H1 (cell line): ENCODE results near the gene C1orf210. TPM values are rescaled to one million over a fixed set of nuclear protein-coding genes. Genes with fewer than 3 reads are reported as not detected.

ENCODE experiments used
- CTCF ChIA-PET: fragments of 300-600 bp; sonication (Branson Sonifier 250); formaldehyde crosslinking; loops from one replicate; lab custom pipeline; 2021; ENCODE audit not compliant: partially characterized antibody; lab: Charles Lee
- POLR2A ChIA-PET: fragments of 300-600 bp; sonication (Branson Sonifier 250); formaldehyde crosslinking; loops from one replicate; lab custom pipeline; 2021; ENCODE audit warnings: inconsistent platforms; ENCODE audit not compliant: partially characterized antibody; lab: Charles Lee
- DNase-seq, 2 experiments: peaks; one replicate each; pipeline versions ENCODE4 v3.0.0 to v3.0.0-alpha.2; 2010 to 2022; ENCODE audit warnings: low spot score in 2 of 2, low read depth in 1 of 2, mixed read lengths in 1 of 2
- FAIRE-seq: peaks from 2 replicates; lab custom pipeline; 2011; peaks lifted over from hg19 to GRCh38; lab: Jason Lieb, UNC
- H2AFZ ChIP-seq: 2 replicates; pipeline ENCODE4 v1.8.1; 2012; ENCODE audit warnings: low read length, inconsistent platforms
- H2AK5ac ChIP-seq: 2 replicates; pipeline ENCODE4 v1.6.1; 2013; ENCODE audit warnings: low read depth, low read length
- H2BK120ac ChIP-seq: replicated peaks from 2 replicates; pipeline ENCODE3; 2013; ENCODE audit warnings: low read depth, low read length, inconsistent platforms
- H2BK12ac ChIP-seq: 2 replicates; pipeline ENCODE4 v1.6.1; 2013; ENCODE audit warnings: low read depth, low read length
- H2BK15ac ChIP-seq: 2 replicates; pipeline ENCODE4 v1.6.1; 2013; ENCODE audit warnings: low read length
- H2BK20ac ChIP-seq: 2 replicates; pipeline ENCODE4 v1.6.1; 2013; ENCODE audit warnings: low read length
- H2BK5ac ChIP-seq: 2 replicates; pipeline ENCODE4 v1.6.1; 2013; ENCODE audit warnings: low read depth, low read length
- H3K14ac ChIP-seq: 2 replicates; pipeline ENCODE4 v1.6.1; 2013; ENCODE audit warnings: inconsistent platforms; ENCODE audit not compliant: insufficient read length
- H3K18ac ChIP-seq: 2 replicates; pipeline ENCODE4 v1.6.1; 2013; ENCODE audit warnings: low read length; ENCODE audit errors: extremely low read depth
- H3K23ac ChIP-seq: 2 replicates; pipeline ENCODE4 v1.6.1; 2013; ENCODE audit warnings: inconsistent platforms; ENCODE audit not compliant: insufficient read length
- H3K23me2 ChIP-seq: 2 replicates; pipeline ENCODE4 v1.6.1; 2013; ENCODE audit warnings: low read depth, low read length
- H3K27ac ChIP-seq: 2 replicates; pipeline ENCODE4 v1.6.1; 2011; ENCODE audit warnings: low read depth, low read length, inconsistent platforms
- H3K27me3 ChIP-seq, 4 experiments: replicated peaks in 1 of 4; 1 replicate in 1 of 4; 2 replicates in 3 of 4; pipeline versions ENCODE4 v1.6.1 to v1.8.1; 2011 to 2013; ENCODE audit warnings: low read length in 3 of 4, mild to moderate bottlenecking in 3 of 4, inconsistent platforms in 2 of 4, mixed read lengths in 2 of 4, moderate library complexity in 1 of 4; ENCODE audit not compliant: control insufficient read depth in 3 of 4, insufficient read depth in 3 of 4; ENCODE audit errors: extremely low read depth in 1 of 4
- H3K36me3 ChIP-seq, 4 experiments: 2 replicates each; pipeline versions ENCODE4 v1.6.1 to v1.8.1; 2011 to 2013; ENCODE audit warnings: mild to moderate bottlenecking in 4 of 4, low read length in 3 of 4, moderate library complexity in 2 of 4, control low read depth in 1 of 4, inconsistent platforms in 1 of 4; ENCODE audit not compliant: insufficient read depth in 4 of 4, control insufficient read depth in 2 of 4
- H3K4ac ChIP-seq: replicated peaks from 2 replicates; pipeline ENCODE3; 2013; ENCODE audit warnings: low read length, low read depth, mixed read lengths, inconsistent platforms; ENCODE audit not compliant: insufficient read length
- H3K4me1 ChIP-seq, 4 experiments: replicated peaks in 1 of 4; 1 replicate in 1 of 4; 2 replicates in 3 of 4; pipeline versions ENCODE4 v1.6.1 to v1.8.1; 2011 to 2013; ENCODE audit warnings: low read length in 3 of 4, inconsistent platforms in 2 of 4, mixed read lengths in 1 of 4; ENCODE audit not compliant: insufficient read depth in 4 of 4, control insufficient read depth in 3 of 4
- H3K4me2 ChIP-seq, 2 experiments: 2 replicates each; pipeline versions ENCODE4 v1.6.1 to v1.8.1; 2011 to 2013; ENCODE audit warnings: low read depth in 2 of 2, low read length in 2 of 2, control low read depth in 1 of 2, inconsistent platforms in 1 of 2, mild to moderate bottlenecking in 1 of 2; ENCODE audit not compliant: insufficient read depth in 1 of 2
- H3K4me3 ChIP-seq, 4 experiments: fragments of 200-600, 300-600 bp in 1 of 4; sonication (generic), shearing (Covaris generic), sonication (Bioruptor Twin) in 1 of 4; 2 replicates each; pipeline versions ENCODE4 v1.5.1 to v1.8.1; 2011 to 2016; ENCODE audit warnings: low read length in 4 of 4, low read depth in 3 of 4, control low read depth in 2 of 4, inconsistent platforms in 2 of 4, mild to moderate bottlenecking in 2 of 4, mixed read lengths in 1 of 4, moderate library complexity in 1 of 4; ENCODE audit not compliant: insufficient read depth in 2 of 4; ENCODE audit errors: extremely low read depth in 1 of 4
- H3K56ac ChIP-seq: replicated peaks from 2 replicates; pipeline ENCODE3; 2013; ENCODE audit warnings: low read depth, mild to moderate bottlenecking, mixed read lengths, low read length, inconsistent platforms; ENCODE audit not compliant: insufficient read length
- H3K79me1 ChIP-seq: 2 replicates; pipeline ENCODE4 v1.6.1; 2013; ENCODE audit warnings: low read depth, low read length, control low read depth
- H3K79me2 ChIP-seq, 2 experiments: 2 replicates each; pipeline versions ENCODE4 v1.6.1 to v1.8.1; 2012 to 2013; ENCODE audit warnings: low read length in 2 of 2, mild to moderate bottlenecking in 2 of 2, inconsistent platforms in 1 of 2; ENCODE audit not compliant: insufficient read depth in 2 of 2, control insufficient read depth in 1 of 2
- H3K9ac ChIP-seq, 4 experiments: replicated peaks in 1 of 4; 1 replicate in 1 of 4; 2 replicates in 3 of 4; pipeline versions ENCODE4 v1.6.1 to v1.8.1; 2011 to 2013; ENCODE audit warnings: low read depth in 3 of 4, low read length in 3 of 4, control low read depth in 2 of 4, mild to moderate bottlenecking in 2 of 4, moderate library complexity in 2 of 4, inconsistent platforms in 1 of 4; ENCODE audit errors: extremely low read depth in 1 of 4
- H3K9me3 ChIP-seq, 2 experiments: 2 replicates each; pipeline versions ENCODE4 v1.6.1 to v1.8.1; 2012 to 2013; ENCODE audit warnings: mild to moderate bottlenecking in 2 of 2, moderate library complexity in 2 of 2, control low read depth in 1 of 2, inconsistent platforms in 1 of 2, low read depth in 1 of 2, low read length in 1 of 2, mixed read lengths in 1 of 2; ENCODE audit not compliant: insufficient read depth in 2 of 2
- H4K20me1 ChIP-seq, 2 experiments: replicated peaks in 1 of 2; 2 replicates each; pipeline versions ENCODE3 to v1.8.1; 2011 to 2013; ENCODE audit warnings: inconsistent platforms in 2 of 2, low read length in 2 of 2, mild to moderate bottlenecking in 1 of 2; ENCODE audit not compliant: insufficient read depth in 2 of 2, control insufficient read depth in 1 of 2
- H4K5ac ChIP-seq: 2 replicates; pipeline ENCODE4 v1.6.1; 2013; ENCODE audit warnings: low read length, low read depth, mixed read lengths, inconsistent platforms; ENCODE audit not compliant: insufficient read length
- H4K8ac ChIP-seq: 2 replicates; pipeline ENCODE4 v1.8.0; 2013; ENCODE audit warnings: mild to moderate bottlenecking, moderate library complexity, low read length, inconsistent platforms; ENCODE audit not compliant: insufficient read depth; ENCODE audit errors: extremely low read depth
- H4K91ac ChIP-seq: replicated peaks from 2 replicates; pipeline ENCODE3; 2013; ENCODE audit warnings: low read length, mixed read lengths, inconsistent platforms; ENCODE audit not compliant: insufficient read length
- BRCA1 ChIP-seq: IDR thresholded peaks from 2 replicates; pipeline ENCODE4 v1.6.1; 2012; ENCODE audit warnings: low read depth, low read length, improper control_type of control experiment
- CEBPB ChIP-seq: IDR thresholded peaks from 2 replicates; pipeline ENCODE4 v1.6.1; 2012; ENCODE audit warnings: low read depth, low read length
- CHD2 ChIP-seq: IDR thresholded peaks from 2 replicates; pipeline ENCODE4 v1.6.1; 2012; ENCODE audit warnings: low read length, improper control_type of control experiment
- CREB1 ChIP-seq: IDR thresholded peaks from 2 replicates; pipeline ENCODE4 v1.6.1; 2012; ENCODE audit warnings: inconsistent platforms
- FOSL1 ChIP-seq: IDR thresholded peaks from 2 replicates; pipeline ENCODE4 v1.6.1; 2011; ENCODE audit warnings: mild to moderate bottlenecking, low read depth, low read length, moderate library complexity; ENCODE audit not compliant: insufficient read depth
- SP1 ChIP-seq: IDR thresholded peaks from 2 replicates; pipeline ENCODE4 v1.6.1; 2011; ENCODE audit warnings: low read depth, low read length
- SP4 ChIP-seq: IDR thresholded peaks from 2 replicates; pipeline ENCODE4 v1.6.1; 2012; ENCODE audit warnings: low read length, inconsistent platforms
- WGBS, 2 experiments: shearing (Covaris generic) in 1 of 2; methylation state at CpG; one replicate each; pipeline versions ENCODE4 v1.1.6 to v1.1.7; 2013 to 2015; ENCODE audit warnings: low lambda C conversion rate in 2 of 2, mixed read lengths in 2 of 2, inconsistent platforms in 1 of 2, low coverage in 1 of 2, missing lambda C conversion rate in 1 of 2; ENCODE audit not compliant: insufficient replicate concordance in 2 of 2, insufficient coverage in 1 of 2, insufficient read length in 1 of 2; ENCODE audit errors: extremely low coverage in 1 of 2, missing lambda C conversion rate in 1 of 2; 5-methylcytosine and 5-hydroxymethylcytosine counted together
- polyA plus RNA-seq, 7 experiments: library from polyadenylated mRNA; depleted of rRNA in 3 of 7; stranded (reverse) in 5 of 7; unstranded in 2 of 7; fragments of >200 nt in 5 of 7; fragments of 200-250 nt in 2 of 7; gene quantifications; 1 replicate in 5 of 7; 2 replicates in 1 of 7; 4 replicates in 1 of 7; pipeline versions ENCODE4 v1.2.1 to v1.2.3, GENCODE V29; 2011 to 2013; ENCODE audit warnings: missing spikeins in 2 of 7, mixed read lengths in 2 of 7
- total RNA-seq: library from RNA; stranded (reverse); fragmentation: NEBNext Ultra II Directional; extraction: Animal tissue kit (Norgen Biotek cat#: 25700); gene quantifications from 2 replicates; pipeline ENCODE4 v1.2.1, GENCODE V29; 2021
- TF ChIP-seq, protein P1 (sequence below), 3 experiments: IDR thresholded peaks; 1 replicate in 2 of 3; 2 replicates in 1 of 3; pipeline versions ENCODE4 v1.5.1 to v1.6.1; 2011; ENCODE audit warnings: low read length in 3 of 3, mild to moderate bottlenecking in 3 of 3, inconsistent platforms in 2 of 3, low read depth in 1 of 3, moderate library complexity in 1 of 3; ENCODE audit not compliant: insufficient read depth in 1 of 3; ENCODE audit errors: control extremely low read depth in 1 of 3

C1orf210 gene
- total and polyA plus RNA-seq, 2 of the 8 experiments (the other 6 are each of a cell fraction or from before 2014, with no cell fraction given) = 12.0 to 27.9 TPM

- Histone ChIP-seq H3K4ac (no peak overlapping the region), H2AK5ac (no peak overlapping the region), H3K18ac (no peak overlapping the region), H2AFZ (no peak overlapping the region), H3K79me2 (no peaks in the 10 kb centered on the region), H3K4me1 (peaks cover 0 to 5% (median 2%) of the 10 kb centered on the region in 4 experiments; a peak in 3 of 7 replicates), H3K9ac (no peak overlapping the region), H3K36me3 (no peaks in the 10 kb centered on the region), H2BK12ac (no peak overlapping the region), H2BK5ac (no peak overlapping the region), H3K4me3 (no peak overlapping the region), H3K27me3 (no peaks in the 10 kb centered on the region; a peak in 1 of 7 replicates), H4K20me1 (no peaks in the 10 kb centered on the region), H2BK15ac (no peak overlapping the region), H3K56ac (no peak overlapping the region), H3K23me2 (no peaks in the 10 kb centered on the region), H3K9me3 (peaks cover 0 to 3% of the 10 kb centered on the region in 2 experiments; a peak in 1 of 4 replicates), H4K5ac (no peak overlapping the region), H3K4me2 (no peak overlapping the region), H4K91ac (no peak overlapping the region), H3K14ac (no peak overlapping the region), H2BK120ac (no peak overlapping the region), H2BK20ac (no peak overlapping the region), H3K27ac (no peak overlapping the region), H4K8ac (no peak overlapping the region), H3K23ac (no peak overlapping the region), H3K79me1 (no peaks in the 10 kb centered on the region)
- CTCF ChIA-PET = interaction anchor here (0.8 to 1.5 kb wide), 7 partner anchors 8 to 96 kb away, joined by 3 to 4 read pairs (median 3); partner anchors contain the start of gene C1orf210
- POLR2A ChIA-PET = interaction anchor here (1.0 kb wide), 1 partner anchor 38 kb away, joined by 4 read pairs; no protein-coding TSS in a partner anchor
- DNase-seq (no peak), FAIRE-seq (no peak)
- 98% methylated on average over 5 of the region's 5 CpGs; no CpG with 5 or more reads in 1 of the 2 experiments for WGBS, 2 experiments
- TF ChIP-seq CREB1 = no peak
- no peak for TF ChIP-seq SP1
- TF ChIP-seq CHD2 = no peak
- no peak for TF ChIP-seq CEBPB
- no peak for TF ChIP-seq FOSL1
- no peak for TF ChIP-seq SP4
- TF ChIP-seq, protein P1, sequence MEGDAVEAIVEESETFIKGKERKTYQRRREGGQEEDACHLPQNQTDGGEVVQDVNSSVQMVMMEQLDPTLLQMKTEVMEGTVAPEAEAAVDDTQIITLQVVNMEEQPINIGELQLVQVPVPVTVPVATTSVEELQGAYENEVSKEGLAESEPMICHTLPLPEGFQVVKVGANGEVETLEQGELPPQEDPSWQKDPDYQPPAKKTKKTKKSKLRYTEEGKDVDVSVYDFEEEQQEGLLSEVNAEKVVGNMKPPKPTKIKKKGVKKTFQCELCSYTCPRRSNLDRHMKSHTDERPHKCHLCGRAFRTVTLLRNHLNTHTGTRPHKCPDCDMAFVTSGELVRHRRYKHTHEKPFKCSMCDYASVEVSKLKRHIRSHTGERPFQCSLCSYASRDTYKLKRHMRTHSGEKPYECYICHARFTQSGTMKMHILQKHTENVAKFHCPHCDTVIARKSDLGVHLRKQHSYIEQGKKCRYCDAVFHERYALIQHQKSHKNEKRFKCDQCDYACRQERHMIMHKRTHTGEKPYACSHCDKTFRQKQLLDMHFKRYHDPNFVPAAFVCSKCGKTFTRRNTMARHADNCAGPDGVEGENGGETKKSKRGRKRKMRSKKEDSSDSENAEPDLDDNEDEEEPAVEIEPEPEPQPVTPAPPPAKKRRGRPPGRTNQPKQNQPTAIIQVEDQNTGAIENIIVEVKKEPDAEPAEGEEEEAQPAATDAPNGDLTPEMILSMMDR (IDR thresholded peaks at IDR 0.05; ENCODE audit: control extremely low read depth in 1 of 3, insufficient read depth in 1 of 3, low read depth in 1 of 3, low read length in 3 of 3) = no peak
- no peak for TF ChIP-seq BRCA1
Measured at GRCh38 chr1:43322506-43322905, 37.1 kb upstream of the C1orf210 start.
